Right cardiac atrium (tissue), 5 donors: ENCODE results near the gene PARPBP. TPM values are rescaled to one million over a fixed set of nuclear protein-coding genes. Genes with fewer than 3 reads are reported as not detected.
"Not testable (repeated sequence)": the region's sequence is repeated elsewhere in the genome, so short reads cannot be mapped to it uniquely, and the experiment has no call there.

Experiments used
- ATAC-seq, 2 donors: fragments of 200-7000 bp; cut with Tn5 transposase; one replicate each; pipeline versions ENCODE4 v1.8.0 to v1.9.1; 2020; ENCODE audit warnings: moderate library complexity in 2 of 2, mild to moderate bottlenecking in 1 of 2
- DNase-seq, 3 donors: peaks; one replicate each; pipeline ENCODE4 v3.0.0-alpha.2; 2020
- H3K27ac ChIP-seq: one replicate; pipeline ENCODE4 v1.5.1; 2013; ENCODE audit warnings: mild to moderate bottlenecking, low read length, control low read depth, moderate library complexity
- H3K27me3 ChIP-seq: one replicate; pipeline ENCODE4 v1.6.1; 2013; ENCODE audit not compliant: control insufficient read depth, insufficient read depth
- H3K4me1 ChIP-seq: one replicate; pipeline ENCODE4 v1.6.1; 2013; ENCODE audit warnings: low read length; ENCODE audit not compliant: control insufficient read depth, insufficient read depth
- H3K4me3 ChIP-seq: one replicate; pipeline ENCODE4 v1.5.1; 2013; ENCODE audit warnings: low read length, control low read depth
- H3K9me3 ChIP-seq: one replicate; pipeline ENCODE4 v1.6.1; 2013; ENCODE audit warnings: low read length; ENCODE audit not compliant: control insufficient read depth
- WGBS: extraction: QIAGEN DNeasy Blood & Tissue Kit; methylation state at CpG from one replicate; pipeline ENCODE4 v1.1.7; 2013; 5-methylcytosine and 5-hydroxymethylcytosine counted together
- intact Hi-C, 4 donors: fragments of 100-400 bp; cut with DNase I; formaldehyde crosslinking; loops; one replicate each; pipeline versions ENCODE4 v1.11.0 to v1.14.0; 2022 to 2023
- polyA plus RNA-seq: library from polyadenylated mRNA; stranded (reverse); fragments of 200-250 nt; gene quantifications from one replicate; pipeline ENCODE4 v1.2.3, GENCODE V29; 2013
- total RNA-seq, 4 donors: library from RNA; stranded (reverse); fragmentation: NEBNext Ultra II Directional; extraction: Animal tissue kit (Norgen Biotek cat#: 25700); gene quantifications; one replicate each; pipeline ENCODE4 v1.2.1, GENCODE V29; 2021
- donor health status: healthy with polysubstance abuse.
- donor health status: DM: no; HTN: yes; CAD: no.
- donor health status: DM: no; HTN: no; CAD: no.
- donor health status: DM: no; HTN: yes; CAD: no; lungs with severe emphysema.
- donor health status: DM: yes; HTN: yes; CAD: no.

PARPBP gene
- total and polyA plus RNA-seq, 5 donors: 0.43 to 1.3 (median 0.74) TPM

DNA sequence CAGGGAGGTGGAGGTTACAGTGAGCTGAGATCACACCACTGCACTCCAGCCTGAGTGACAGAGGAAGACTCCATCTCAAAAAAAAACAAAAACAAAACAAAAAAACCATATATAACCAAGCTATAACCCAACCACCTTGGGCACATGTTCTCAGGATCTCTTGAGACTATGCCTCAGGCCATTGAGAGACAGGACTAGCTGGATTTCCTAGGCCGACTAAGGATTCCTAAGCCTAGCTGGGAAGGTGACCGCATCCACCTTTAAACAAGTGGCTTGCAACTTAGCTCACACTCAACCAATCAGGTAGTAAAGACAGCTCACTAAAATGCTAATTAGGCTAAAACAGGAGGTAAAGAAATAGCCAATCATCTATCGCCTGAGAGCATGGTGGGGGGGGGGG, 35.2 kb downstream of the PARPBP start:
- H3K4me3 ChIP-seq, ATAC-seq: not testable (repeated sequence)
- WGBS: over 99% methylated on average over 3 of the region's 3 CpGs

DNA sequence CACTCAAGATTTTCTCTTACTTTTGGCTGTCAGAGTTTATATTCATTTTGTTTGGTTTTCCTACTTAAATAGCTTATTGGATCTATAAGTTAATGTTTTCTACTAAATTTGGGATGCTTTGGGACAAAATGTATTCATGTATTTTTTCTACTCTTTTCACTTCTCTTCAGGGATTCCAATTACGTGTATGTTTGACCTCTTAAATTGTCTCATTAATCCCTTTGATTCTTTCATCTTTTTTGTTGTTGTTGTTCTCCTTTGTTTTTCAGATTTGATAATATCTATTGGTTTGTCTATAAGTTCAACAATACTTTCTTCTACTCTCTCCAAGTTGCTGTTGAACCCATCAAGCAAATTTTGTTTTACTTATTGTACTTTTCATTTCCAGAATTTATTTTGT, 43.4 kb downstream of the PARPBP start:
- H3K4me3 ChIP-seq: no peak overlapping the region
- H3K9me3 ChIP-seq: no peaks in the 10 kb centered on the region
- no peaks in the 10 kb centered on the region for H3K27me3 ChIP-seq
- DNase-seq (no peak), ATAC-seq (no peak)
- H3K4me1 ChIP-seq: no peaks in the 10 kb centered on the region
- no peak overlapping the region for H3K27ac ChIP-seq
- WGBS: 97% methylated on average over 1 of the region's 1 CpG
- intact Hi-C loops: loop anchor here in 1 of 4 donors (10.0 kb wide), 1 partner anchor 321 kb away; the partner anchor contains the start of gene IGF1

More for the DNA sequence above, 35.2 kb downstream of the PARPBP start:
- H3K27me3 ChIP-seq, H3K4me1 ChIP-seq, H3K9me3 ChIP-seq, intact Hi-C loops, DNase-seq, H3K27ac ChIP-seq: not testable (repeated sequence)

GRCh38 chr12:102167821-102168604, 48.0 kb downstream of the PARPBP start:
- Histone ChIP-seq H3K27me3 (no peaks in the 10 kb centered on the region), H3K9me3 (no peaks in the 10 kb centered on the region), H3K27ac (no peak overlapping the region), H3K4me3 (no peak overlapping the region), H3K4me1 (no peaks in the 10 kb centered on the region)
- DNase-seq (no peak), ATAC-seq (no peak)
- intact Hi-C loops: loop anchor here in 2 of 4 donors (5.0 to 10.0 kb wide), 2 partner anchors 314 to 317 kb away; partner anchors contain the start of gene IGF1 (in 2 of the 2)

DNA sequence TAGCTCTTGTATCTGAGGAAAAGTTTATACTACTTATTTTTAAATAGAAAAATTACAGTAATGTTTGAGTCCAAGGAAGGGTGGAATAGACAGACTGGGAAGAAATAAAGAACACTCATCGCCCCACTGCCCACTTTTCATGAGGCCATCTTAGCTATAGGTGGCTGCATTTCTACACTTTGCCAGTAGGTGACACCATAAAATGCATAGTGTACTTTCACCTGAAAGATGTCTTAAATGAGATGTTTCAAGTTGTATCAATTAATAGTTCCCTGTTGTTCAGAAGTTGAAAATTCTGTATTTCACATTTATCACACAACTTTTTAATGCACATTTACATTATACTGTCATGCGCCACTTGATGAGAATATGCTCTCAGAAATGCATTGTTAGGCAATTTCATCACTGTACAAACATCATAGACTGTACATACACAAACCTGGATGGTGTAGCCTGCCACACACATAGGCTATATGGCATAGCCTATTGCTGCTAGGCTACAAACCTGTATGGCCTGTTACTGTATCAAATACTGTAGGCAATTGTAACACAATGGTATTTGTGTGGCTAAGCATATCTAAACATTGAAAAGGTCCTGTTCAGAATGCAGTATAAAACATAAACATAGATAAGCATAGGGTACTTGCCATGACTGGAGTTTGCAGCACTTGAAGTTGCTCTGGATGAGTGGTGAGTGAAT, 50.1 kb downstream of the PARPBP start:
- Histone ChIP-seq H3K4me1 (no peaks in the 10 kb centered on the region), H3K27me3 (no peaks in the 10 kb centered on the region), H3K9me3 (no peaks in the 10 kb centered on the region), H3K4me3 (no peak overlapping the region), H3K27ac (no peak overlapping the region)
- DNase-seq (no peak), ATAC-seq (no peak)
- intact Hi-C loops: loop anchor here in 3 of 4 donors (5.0 to 10.0 kb wide), 2 partner anchors 312 to 315 kb away; partner anchors contain the start of gene IGF1 (in 3 of the 3)
- WGBS: 97% methylated on average over 2 of the region's 2 CpGs

- ATAC-seq (no peak), DNase-seq (no peak)
- H3K27ac ChIP-seq: no peak overlapping the region
- H3K4me3 ChIP-seq: no peak overlapping the region
- no peaks in the 10 kb centered on the region for H3K4me1 ChIP-seq
- intact Hi-C loops: loop anchor here in 1 of 4 donors (5.0 kb wide), 1 partner anchor 310 kb away; the partner anchor contains the start of gene IGF1
- no peaks in the 10 kb centered on the region for H3K9me3 ChIP-seq
- H3K27me3 ChIP-seq: no peaks in the 10 kb centered on the region
These were observed 52.0 kb downstream of the PARPBP start for GRCh38 chr12:102171951-102172350.

DNA sequence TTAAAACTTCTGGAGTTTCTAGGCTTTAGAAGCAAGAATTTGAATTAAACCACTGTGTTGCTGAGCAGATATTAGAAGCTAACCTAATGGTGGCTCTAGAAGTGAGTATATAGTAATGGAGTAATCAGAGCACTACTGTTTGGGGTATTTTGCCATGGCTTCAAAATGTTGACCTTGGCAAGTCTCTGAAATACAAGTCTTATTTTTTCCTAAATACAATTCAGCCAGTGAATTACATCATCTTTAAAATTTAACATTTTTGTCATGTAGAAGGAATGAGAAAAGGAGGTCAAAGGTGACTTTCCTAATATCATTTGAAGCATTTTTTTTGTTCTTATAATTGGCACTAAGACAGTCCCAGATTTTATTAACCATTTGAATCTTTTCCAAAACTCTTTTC, 52.5 kb downstream of the PARPBP start:
- no peak overlapping the region for H3K27ac ChIP-seq
- ATAC-seq (peak; percentile 69 to 74), DNase-seq (no peak)
- H3K27me3 ChIP-seq: no peaks in the 10 kb centered on the region
- intact Hi-C loops: loop anchor here in 1 of 4 donors (5.0 kb wide), 1 partner anchor 310 kb away; the partner anchor contains the start of gene IGF1
- H3K9me3 ChIP-seq: no peaks in the 10 kb centered on the region
- H3K4me3 ChIP-seq: no peak overlapping the region
- H3K4me1 ChIP-seq: no peaks in the 10 kb centered on the region

DNA sequence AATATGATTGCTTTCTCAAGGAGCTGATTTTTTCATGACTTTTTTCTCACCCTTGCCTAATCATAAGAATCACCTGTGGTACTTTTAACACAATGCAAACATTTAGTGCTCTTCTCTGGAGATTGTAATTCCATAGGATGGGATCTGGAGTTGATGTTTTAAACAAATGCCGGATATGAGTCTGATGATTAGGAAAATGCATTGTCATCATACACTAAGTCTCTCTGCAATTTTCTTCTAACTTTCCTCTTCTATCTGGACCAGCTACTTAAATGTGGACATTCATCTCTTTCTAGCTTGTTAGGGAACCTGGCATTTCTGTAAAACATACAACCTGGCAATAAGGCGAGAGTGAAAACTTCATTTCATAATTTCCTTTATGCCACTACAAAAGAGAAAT, 54.1 kb downstream of the PARPBP start:
- H3K4me1 ChIP-seq: no peaks in the 10 kb centered on the region
- intact Hi-C loops: loop anchor here in 1 of 4 donors (5.0 kb wide), 1 partner anchor 308 kb away; the partner anchor contains the start of gene IGF1
- no peaks in the 10 kb centered on the region for H3K27me3 ChIP-seq
- ATAC-seq (no peak), DNase-seq (no peak)
- 93% methylated on average over 2 of the region's 2 CpGs for WGBS
- no peaks in the 10 kb centered on the region for H3K9me3 ChIP-seq
- H3K27ac ChIP-seq: no peak overlapping the region
- no peak overlapping the region for H3K4me3 ChIP-seq

- Histone ChIP-seq H3K27me3 (no peaks in the 10 kb centered on the region), H3K27ac (no peak overlapping the region), H3K4me1 (no peaks in the 10 kb centered on the region), H3K9me3 (no peaks in the 10 kb centered on the region), H3K4me3 (no peak overlapping the region)
- 78% methylated on average over 2 of the region's 2 CpGs for WGBS
- DNase-seq: no peak
- intact Hi-C loops: loop anchor here in 1 of 4 donors (5.0 kb wide), 1 partner anchor 308 kb away; the partner anchor contains the start of gene IGF1
- no peak for ATAC-seq
These were observed 54.8 kb downstream of the PARPBP start for GRCh38 chr12:102174761-102175160.

DNA sequence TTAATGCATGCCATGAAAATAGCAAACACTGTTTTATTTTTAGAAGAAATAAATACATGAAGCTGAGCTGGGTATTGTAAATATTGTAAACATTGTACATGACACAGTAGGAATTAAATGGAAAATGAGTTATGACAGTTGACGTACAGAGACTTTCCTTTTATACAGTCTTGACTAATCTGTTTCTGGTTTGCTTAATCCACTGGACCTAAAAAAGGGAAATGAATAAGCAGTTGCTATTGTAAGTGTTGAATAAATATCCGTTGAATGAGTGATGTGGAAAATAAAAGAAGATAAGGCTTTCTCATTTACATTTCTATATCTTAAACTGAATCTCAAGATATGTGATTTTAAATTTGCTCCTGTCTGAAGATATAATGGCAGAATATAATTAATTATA, 62.7 kb downstream of the PARPBP start:
- DNase-seq (no peak), ATAC-seq (no peak)
- Histone ChIP-seq H3K4me3 (no peak overlapping the region), H3K4me1 (no peaks in the 10 kb centered on the region), H3K27me3 (no peaks in the 10 kb centered on the region), H3K9me3 (no peaks in the 10 kb centered on the region), H3K27ac (no peak overlapping the region)
- intact Hi-C loops: no loop called here
- WGBS: 69% methylated on average over 2 of the region's 2 CpGs

- DNase-seq: no peak
- WGBS: 87% methylated on average over 4 of the region's 4 CpGs
- Histone ChIP-seq H3K9me3 (no peaks in the 10 kb centered on the region), H3K27me3 (no peaks in the 10 kb centered on the region), H3K4me3 (no peak overlapping the region), H3K4me1 (no peaks in the 10 kb centered on the region), H3K27ac (no peak overlapping the region)
- ATAC-seq: no peak
- intact Hi-C loops: no loop called here
These were observed 75.8 kb downstream of the PARPBP start for GRCh38 chr12:102195826-102196225.

- 79% methylated on average over 1 of the region's 1 CpG for WGBS
- Histone ChIP-seq H3K9me3 (no peaks in the 10 kb centered on the region), H3K4me1 (no peaks in the 10 kb centered on the region), H3K27me3 (no peaks in the 10 kb centered on the region), H3K4me3 (no peak within 1 kb of the TSS), H3K27ac (no peak within 1 kb of the TSS)
- DNase-seq (no peak), ATAC-seq (no peak)
- intact Hi-C loops: no loop called here
These were observed 77.8 kb downstream of the PARPBP start, which contains the start of gene PMCH for GRCh38 chr12:102197789-102198188. TSS of gene PMCH (minus strand) at chr12:102197833. CDS start at chr12:102197770, 63 bp downstream.
